Liver (tissue), 9 donors: ENCODE measurements around the gene CADM2. TPM values are rescaled to one million over a fixed set of nuclear protein-coding genes. Genes with fewer than 3 reads are reported as not detected.

Source experiments
- DNase-seq: peaks from one replicate; pipeline ENCODE4 v3.0.0-alpha.2; 2017; ENCODE audit warnings: low spot score
- H3K27ac ChIP-seq, 2 donors: one replicate each; pipeline ENCODE4 v1.7.0; 2013; ENCODE audit warnings: inconsistent platforms in 2 of 2, low read length in 2 of 2, control low read depth in 1 of 2, low read depth in 1 of 2, mild to moderate bottlenecking in 1 of 2
- H3K27me3 ChIP-seq, 4 donors: one replicate each; pipeline versions ENCODE4 v1.6.1 to v1.7.0; 2013; ENCODE audit warnings: low read length in 3 of 4, inconsistent platforms in 1 of 4, mild to moderate bottlenecking in 1 of 4, moderate library complexity in 1 of 4; ENCODE audit not compliant: control insufficient read depth in 4 of 4, insufficient read depth in 4 of 4
- H3K36me3 ChIP-seq, 4 donors: one replicate each; pipeline versions ENCODE4 v1.6.1 to v1.7.0; 2013; ENCODE audit warnings: low read length in 3 of 4, mild to moderate bottlenecking in 3 of 4, low read depth in 1 of 4, moderate library complexity in 1 of 4; ENCODE audit not compliant: control insufficient read depth in 4 of 4, insufficient read depth in 3 of 4
- H3K4me1 ChIP-seq, 4 donors: one replicate each; pipeline versions ENCODE4 v1.6.1 to v1.7.0; 2013; ENCODE audit warnings: low read length in 3 of 4, mild to moderate bottlenecking in 3 of 4, moderate library complexity in 1 of 4; ENCODE audit not compliant: control insufficient read depth in 4 of 4, insufficient read depth in 4 of 4
- H3K4me3 ChIP-seq, 3 donors: one replicate each; pipeline versions ENCODE4 v1.6.1 to v1.7.0; 2013; ENCODE audit warnings: low read length in 3 of 3, control low read depth in 1 of 3, low read depth in 1 of 3, mild to moderate bottlenecking in 1 of 3
- H3K9ac ChIP-seq, 2 donors: one replicate each; pipeline ENCODE4 v1.7.0; 2013; ENCODE audit warnings: low read length in 2 of 2, mild to moderate bottlenecking in 2 of 2, moderate library complexity in 2 of 2, control low read depth in 1 of 2, low read depth in 1 of 2
- H3K9me3 ChIP-seq, 4 donors: one replicate each; pipeline versions ENCODE4 v1.6.1 to v1.7.0; 2013; ENCODE audit warnings: low read length in 3 of 4; ENCODE audit not compliant: control insufficient read depth in 4 of 4
- ATF3 ChIP-seq: IDR thresholded peaks from 2 replicates; pipeline ENCODE4 v1.6.1; 2016; ENCODE audit warnings: antibody characterized with exemption
- CTCF ChIP-seq: fragments of 150-350 bp; IDR thresholded peaks from 2 replicates; pipeline ENCODE4 v1.5.1; 2017; ENCODE audit warnings: improper control_type of control experiment, low read depth, low read length; ENCODE audit not compliant: missing input control
- EGR1 ChIP-seq, 2 donors: IDR thresholded peaks; 2 replicates each; pipeline ENCODE4 v1.6.1; 2016 to 2018; ENCODE audit warnings: antibody characterized with exemption in 2 of 2, low read depth in 2 of 2
- FOXA1 ChIP-seq: IDR thresholded peaks from 2 replicates; pipeline ENCODE4 v1.6.1; 2016; ENCODE audit warnings: antibody characterized with exemption
- FOXA2 ChIP-seq: IDR thresholded peaks from 2 replicates; pipeline ENCODE4 v1.6.1; 2016; ENCODE audit warnings: antibody characterized with exemption
- GABPA ChIP-seq, 2 donors: IDR thresholded peaks in 1 of 2; conservative IDR thresholded peaks in 1 of 2; 2 replicates each; pipeline ENCODE4 v1.6.1; 2016; ENCODE audit warnings: antibody characterized with exemption in 2 of 2, mild to moderate bottlenecking in 1 of 2, moderate library complexity in 1 of 2
- HNF4A ChIP-seq, 2 donors: conservative IDR thresholded peaks; 2 replicates each; pipeline ENCODE4 v1.6.1; 2016; ENCODE audit warnings: antibody characterized with exemption in 2 of 2, mild to moderate bottlenecking in 2 of 2
- HNF4G ChIP-seq: IDR thresholded peaks from 2 replicates; pipeline ENCODE4 v1.6.1; 2016; ENCODE audit warnings: antibody characterized with exemption
- JUND ChIP-seq, 2 donors: IDR thresholded peaks; 2 replicates each; pipeline ENCODE4 v1.6.1; 2016; ENCODE audit warnings: antibody characterized with exemption in 2 of 2
- MAX ChIP-seq: IDR thresholded peaks from 2 replicates; pipeline ENCODE4 v1.6.1; 2016; ENCODE audit warnings: antibody characterized with exemption
- NR2F2 ChIP-seq: IDR thresholded peaks from 2 replicates; pipeline ENCODE4 v1.6.1; 2016; ENCODE audit warnings: antibody characterized with exemption
- RAD21 ChIP-seq, 2 donors: IDR thresholded peaks; 2 replicates each; pipeline ENCODE4 v1.6.1; 2016; ENCODE audit warnings: antibody characterized with exemption in 2 of 2, mild to moderate bottlenecking in 2 of 2
- REST ChIP-seq: IDR thresholded peaks from 2 replicates; pipeline ENCODE4 v1.6.1; 2016; ENCODE audit warnings: antibody characterized with exemption, mild to moderate bottlenecking
- RXRA ChIP-seq, 2 donors: IDR thresholded peaks; 2 replicates each; pipeline ENCODE4 v1.6.1; 2017 to 2018; ENCODE audit warnings: antibody characterized with exemption in 2 of 2, mild to moderate bottlenecking in 1 of 2
- SP1 ChIP-seq: IDR thresholded peaks from 2 replicates; pipeline ENCODE4 v1.6.1; 2018; ENCODE audit warnings: antibody characterized with exemption, mild to moderate bottlenecking
- TAF1 ChIP-seq: conservative IDR thresholded peaks from 2 replicates; pipeline ENCODE4 v1.6.1; 2016; ENCODE audit warnings: antibody characterized with exemption, mild to moderate bottlenecking
- YY1 ChIP-seq: IDR thresholded peaks from 2 replicates; pipeline ENCODE4 v1.6.1; 2016; ENCODE audit warnings: antibody characterized with exemption, mild to moderate bottlenecking
- ZBTB33 ChIP-seq: IDR thresholded peaks from 2 replicates; pipeline ENCODE4 v1.6.1; 2016; ENCODE audit warnings: antibody characterized with exemption
- WGBS: extraction: QIAGEN DNeasy Blood & Tissue Kit; methylation state at CpG from one replicate; pipeline ENCODE4 v1.1.7; 2013; 5-methylcytosine and 5-hydroxymethylcytosine counted together
- polyA plus RNA-seq, 2 donors: library from polyadenylated mRNA; stranded (reverse) in 1 of 2; unstranded in 1 of 2; fragments of 200-250 nt in 1 of 2; fragments of >200 nt in 1 of 2; fragmentation: Nextera tagmentation in 1 of 2; extraction: Ambion mirVana in 1 of 2; gene quantifications; one replicate each; pipeline versions ENCODE4 v1.2.1 to v1.2.3, GENCODE V29; 2013 to 2015
- total RNA-seq, 2 donors: library from RNA; depleted of rRNA; stranded (reverse); fragments of >200 nt; gene quantifications; one replicate each; pipeline ENCODE4 v1.2.3, GENCODE V29; 2014
- donor health status: healthy.
- donor health status: healthy.
- donor health status: healthy.
- donor health status: healthy.
- donor health status: healthy.

CADM2 gene
- total and polyA plus RNA-seq, 4 donors: 0.35 to 0.92 (median 0.51) TPM

- 55% methylated on average over 1 of the region's 1 CpG for WGBS
Observed at GRCh38 chr3:85539232-85539631, 580.4 kb downstream of the CADM2 start.

More at GRCh38 chr3:85539232-85539631, 580.4 kb downstream of the CADM2 start:
- Histone ChIP-seq H3K27ac (no peak overlapping the region), H3K9ac (no peak overlapping the region), H3K4me3 (no peak overlapping the region), H3K27me3 (no peaks in the 10 kb centered on the region), H3K36me3 (no peaks in the 10 kb centered on the region), H3K4me1 (peaks cover 0 to 2% (median 0%) of the 10 kb centered on the region in 4 donors), H3K9me3 (peaks cover 0 to 3% (median under 1%) of the 10 kb centered on the region in 4 donors)
- TF ChIP-seq EGR1 (IDR thresholded peaks at IDR 0.05; ENCODE audit: low read depth in 2 of 2) (no peak), CTCF (no peak), ZBTB33 (no peak), HNF4A (conservative IDR thresholded peaks at IDR 0.05) (no peak), RAD21 (IDR thresholded peaks at IDR 0.05) (no peak), FOXA1 (no peak), RXRA (IDR thresholded peaks at IDR 0.05) (no peak), JUND (IDR thresholded peaks at IDR 0.05) (no peak), HNF4G (no peak), SP1 (no peak), NR2F2 (no peak), MAX (no peak), REST (no peak), TAF1 (no peak), ATF3 (no peak), YY1 (no peak), GABPA (IDR thresholded peaks at IDR 0.05 in 1 of 2, conservative IDR thresholded peaks at IDR 0.05 in 1 of 2) (no peak), FOXA2 (no peak)
- DNase-seq: no peak
